Measurements from ENCODE around the gene RAB3C. TPM values are rescaled to one million over a fixed set of nuclear protein-coding genes. Genes with fewer than 3 reads are reported as not detected.

Gene RAB3C
- total and polyA plus RNA-seq, 3 experiments from 2014 or later: not detected

GRCh38 chr5:58711965-58712364, 129.1 kb downstream of the RAB3C start:
- Mint-ChIP-seq H3K36me3 (no peaks in the 10 kb centered on the region), H3K4me3 (no peak overlapping the region), H3K27ac (no peak overlapping the region), H3K9me3 (peaks cover 0 to 8% (median 6%) of the 10 kb centered on the region in 5 donors), H3K27me3 (peaks cover 0 to 7% of the 10 kb centered on the region in 2 donors), H3K4me1 (no peaks in the 10 kb centered on the region)
- POLR2A ChIA-PET: no interaction called here
- CTCF ChIA-PET: no interaction called here
- no peak for DNase-seq
- Histone ChIP-seq H3K36me3 (ENCODE audit: insufficient read depth, low read length) (no peaks in the 10 kb centered on the region), H3K4me1 (ENCODE audit: insufficient read depth, low read length) (no peaks in the 10 kb centered on the region), H3K27me3 (ENCODE audit: insufficient read depth, low read length, poor library complexity, severe bottlenecking) (no peaks in the 10 kb centered on the region), H3K27ac (ENCODE audit: low read depth, low read length) (no peak overlapping the region), H3K4me3 (ENCODE audit: low read length) (no peak overlapping the region), H3K9me3 (ENCODE audit: low read length) (no peaks in the 10 kb centered on the region)

GRCh38 chr5:58714046-58714445, 131.2 kb downstream of the RAB3C start:
- DNase-seq: no peak
- Histone ChIP-seq H3K4me3 (ENCODE audit: low read length) (no peak overlapping the region), H3K9me3 (ENCODE audit: low read length) (no peaks in the 10 kb centered on the region), H3K4me1 (ENCODE audit: insufficient read depth, low read length) (no peaks in the 10 kb centered on the region), H3K36me3 (ENCODE audit: insufficient read depth, low read length) (no peaks in the 10 kb centered on the region), H3K27ac (ENCODE audit: low read depth, low read length) (no peak overlapping the region), H3K27me3 (ENCODE audit: insufficient read depth, low read length, poor library complexity, severe bottlenecking) (no peaks in the 10 kb centered on the region)
- Mint-ChIP-seq H3K27me3 (peaks cover 0 to 7% of the 10 kb centered on the region in 2 donors), H3K27ac (no peak overlapping the region), H3K4me1 (no peaks in the 10 kb centered on the region), H3K9me3 (peaks cover 0 to 8% (median 6%) of the 10 kb centered on the region in 5 donors), H3K36me3 (no peaks in the 10 kb centered on the region), H3K4me3 (no peak overlapping the region)
- ChIA-PET CTCF (no interaction called here), POLR2A (no interaction called here)

- no peaks in the 10 kb centered on the region for H3K27me3 ChIP-seq (ENCODE audit: insufficient read depth, low read length, poor library complexity, severe bottlenecking)
- no peak overlapping the region for H3K4me3 Mint-ChIP-seq
- H3K4me1 Mint-ChIP-seq: no peaks in the 10 kb centered on the region
- H3K27ac ChIP-seq (ENCODE audit: low read depth, low read length): no peak overlapping the region
- no peak overlapping the region for H3K4me3 ChIP-seq (ENCODE audit: low read length)
- H3K4me1 ChIP-seq (ENCODE audit: insufficient read depth, low read length): no peaks in the 10 kb centered on the region
- H3K36me3 ChIP-seq (ENCODE audit: insufficient read depth, low read length): no peaks in the 10 kb centered on the region
- H3K27me3 Mint-ChIP-seq: peaks cover 0 to under 1% of the 10 kb centered on the region in 2 donors
- H3K36me3 Mint-ChIP-seq: no peaks in the 10 kb centered on the region
- H3K27ac Mint-ChIP-seq: no peak overlapping the region
- peaks cover 0 to 8% (median 6%) of the 10 kb centered on the region in 5 donors for H3K9me3 Mint-ChIP-seq
- CTCF ChIA-PET: no interaction called here
- DNase-seq: no peak
- POLR2A ChIA-PET: no interaction called here
- no peaks in the 10 kb centered on the region for H3K9me3 ChIP-seq (ENCODE audit: low read length)
Observed at GRCh38 chr5:58715997-58716656, 133.3 kb downstream of the RAB3C start.

- Mint-ChIP-seq H3K4me1 (no peaks in the 10 kb centered on the region), H3K9me3 (peaks cover 0 to 8% (median 6%) of the 10 kb centered on the region in 5 donors), H3K36me3 (no peaks in the 10 kb centered on the region), H3K27ac (no peak overlapping the region), H3K27me3 (no peaks in the 10 kb centered on the region), H3K4me3 (no peak overlapping the region)
- ChIA-PET CTCF (no interaction called here), POLR2A (no interaction called here)
- no peaks in the 10 kb centered on the region for H3K36me3 ChIP-seq (ENCODE audit: insufficient read depth, low read length)
- no peak overlapping the region for H3K27ac ChIP-seq (ENCODE audit: low read depth, low read length)
- no peaks in the 10 kb centered on the region for H3K27me3 ChIP-seq (ENCODE audit: insufficient read depth, low read length, poor library complexity, severe bottlenecking)
- H3K9me3 ChIP-seq (ENCODE audit: low read length): no peaks in the 10 kb centered on the region
- no peak overlapping the region for H3K4me3 ChIP-seq (ENCODE audit: low read length)
- DNase-seq: no peak
- H3K4me1 ChIP-seq (ENCODE audit: insufficient read depth, low read length): no peaks in the 10 kb centered on the region
Observed at GRCh38 chr5:58716713-58717112, 133.8 kb downstream of the RAB3C start.

- Histone ChIP-seq H3K36me3 (ENCODE audit: insufficient read depth, low read length) (no peaks in the 10 kb centered on the region), H3K9me3 (ENCODE audit: low read length) (no peaks in the 10 kb centered on the region), H3K27me3 (ENCODE audit: insufficient read depth, low read length, poor library complexity, severe bottlenecking) (no peaks in the 10 kb centered on the region), H3K27ac (ENCODE audit: low read depth, low read length) (no peak overlapping the region), H3K4me3 (ENCODE audit: low read length) (no peak overlapping the region), H3K4me1 (ENCODE audit: insufficient read depth, low read length) (no peaks in the 10 kb centered on the region)
- DNase-seq: no peak
- Mint-ChIP-seq H3K27me3 (no peaks in the 10 kb centered on the region), H3K4me3 (no peak overlapping the region), H3K27ac (no peak overlapping the region), H3K36me3 (no peaks in the 10 kb centered on the region), H3K4me1 (no peaks in the 10 kb centered on the region), H3K9me3 (peaks cover 0 to 10% (median 5%) of the 10 kb centered on the region in 5 donors)
- ChIA-PET CTCF (no interaction called here), POLR2A (no interaction called here)
Observed at GRCh38 chr5:58717303-58718007, 134.6 kb downstream of the RAB3C start.

GRCh38 chr5:58718269-58718978, 135.5 kb downstream of the RAB3C start:
- H3K36me3 Mint-ChIP-seq: no peaks in the 10 kb centered on the region
- H3K27ac Mint-ChIP-seq: no peak overlapping the region
- CTCF ChIA-PET: no interaction called here
- no peaks in the 10 kb centered on the region for H3K4me1 ChIP-seq (ENCODE audit: insufficient read depth, low read length)
- peaks cover 0 to 7% (median 5%) of the 10 kb centered on the region in 5 donors for H3K9me3 Mint-ChIP-seq
- H3K4me3 ChIP-seq (ENCODE audit: low read length): no peak overlapping the region
- no peaks in the 10 kb centered on the region for H3K27me3 Mint-ChIP-seq
- no peak overlapping the region for H3K27ac ChIP-seq (ENCODE audit: low read depth, low read length)
- H3K4me3 Mint-ChIP-seq: no peak overlapping the region
- no peak for DNase-seq
- no peaks in the 10 kb centered on the region for H3K36me3 ChIP-seq (ENCODE audit: insufficient read depth, low read length)
- no peaks in the 10 kb centered on the region for H3K9me3 ChIP-seq (ENCODE audit: low read length)
- POLR2A ChIA-PET: no interaction called here
- no peaks in the 10 kb centered on the region for H3K27me3 ChIP-seq (ENCODE audit: insufficient read depth, low read length, poor library complexity, severe bottlenecking)
- no peaks in the 10 kb centered on the region for H3K4me1 Mint-ChIP-seq

- H3K27me3 Mint-ChIP-seq: peaks cover 0 to 3% of the 10 kb centered on the region in 2 donors
- no peaks in the 10 kb centered on the region for H3K36me3 Mint-ChIP-seq
- CTCF ChIA-PET: no interaction called here
- H3K27ac ChIP-seq (ENCODE audit: low read depth, low read length): no peak overlapping the region
- H3K9me3 Mint-ChIP-seq: peaks cover 2 to 11% (median 2%) of the 10 kb centered on the region in 5 donors
- H3K9me3 ChIP-seq (ENCODE audit: low read length): no peaks in the 10 kb centered on the region
- no peaks in the 10 kb centered on the region for H3K27me3 ChIP-seq (ENCODE audit: insufficient read depth, low read length, poor library complexity, severe bottlenecking)
- no peak overlapping the region for H3K27ac Mint-ChIP-seq
- POLR2A ChIA-PET: no interaction called here
- DNase-seq: no peak
- H3K4me3 Mint-ChIP-seq: no peak overlapping the region
- no peaks in the 10 kb centered on the region for H3K4me1 ChIP-seq (ENCODE audit: insufficient read depth, low read length)
- no peak overlapping the region for H3K4me3 ChIP-seq (ENCODE audit: low read length)
- H3K36me3 ChIP-seq (ENCODE audit: insufficient read depth, low read length): no peaks in the 10 kb centered on the region
- H3K4me1 Mint-ChIP-seq: no peaks in the 10 kb centered on the region
Observed at GRCh38 chr5:58722160-58722559, 139.3 kb downstream of the RAB3C start.

GRCh38 chr5:58724992-58725391, 142.1 kb downstream of the RAB3C start:
- Histone ChIP-seq H3K36me3 (ENCODE audit: insufficient read depth, low read length) (no peaks in the 10 kb centered on the region), H3K4me3 (ENCODE audit: low read length) (no peak overlapping the region), H3K27me3 (ENCODE audit: insufficient read depth, low read length, poor library complexity, severe bottlenecking) (no peaks in the 10 kb centered on the region), H3K4me1 (ENCODE audit: insufficient read depth, low read length) (no peaks in the 10 kb centered on the region), H3K9me3 (ENCODE audit: low read length) (no peaks in the 10 kb centered on the region), H3K27ac (ENCODE audit: low read depth, low read length) (no peak overlapping the region)
- peaks cover 3 to 10% of the 10 kb centered on the region in 2 donors for H3K27me3 Mint-ChIP-seq
- DNase-seq: no peak
- H3K36me3 Mint-ChIP-seq: no peaks in the 10 kb centered on the region
- no peak overlapping the region for H3K4me3 Mint-ChIP-seq
- H3K4me1 Mint-ChIP-seq: no peaks in the 10 kb centered on the region
- CTCF ChIA-PET: no interaction called here
- H3K9me3 Mint-ChIP-seq: peaks cover 2 to 11% (median 3%) of the 10 kb centered on the region in 5 donors
- POLR2A ChIA-PET: no interaction called here
- H3K27ac Mint-ChIP-seq: no peak overlapping the region

All from CD8-positive, alpha-beta memory T cell (primary cell).